Heart left ventricle (tissue), 16 donors: Measurements from ENCODE around the gene C1orf50. TPM values are rescaled to one million over a fixed set of nuclear protein-coding genes. Genes with fewer than 3 reads are reported as not detected.
A peak's percentile ranks its signal among the peaks of the same experiment; 100 is the strongest.

Source experiments
- ATAC-seq, 4 donors: fragments of 200-7000 bp; cut with Tn5 transposase; one replicate each; pipeline ENCODE4 v1.9.1; 2020 to 2022; ENCODE audit warnings: moderate library complexity in 4 of 4, mild to moderate bottlenecking in 3 of 4, moderate number of reproducible peaks in 1 of 4
- DNase-seq, 5 donors: peaks; one replicate each; pipeline ENCODE4 v3.0.0-alpha.2; 2020
- H3K27ac ChIP-seq, 12 donors: fragments of 200-600 bp; sonication (generic) in 4 of 12; one replicate each; pipeline versions ENCODE4 v1.5.0 to v1.8.0; 2016 to 2022; ENCODE audit warnings: mild to moderate bottlenecking in 2 of 12
- H3K27me3 ChIP-seq, 9 donors: fragments of 200-600 bp; sonication (generic) in 2 of 9; one replicate each; pipeline versions ENCODE4 v1.5.1 to v1.8.0; 2016 to 2022; ENCODE audit warnings: mild to moderate bottlenecking in 3 of 9
- H3K36me3 ChIP-seq, 9 donors: fragments of 200-600 bp; sonication (generic) in 2 of 9; one replicate each; pipeline versions ENCODE4 v1.5.0 to v1.8.0; 2018 to 2022; ENCODE audit warnings: mild to moderate bottlenecking in 2 of 9
- H3K4me1 ChIP-seq, 12 donors: fragments of 200-600 bp; sonication (generic) in 4 of 12; one replicate each; pipeline versions ENCODE4 v1.5.0 to v1.8.0; 2016 to 2022; ENCODE audit warnings: mild to moderate bottlenecking in 3 of 12
- H3K4me3 ChIP-seq, 12 donors: fragments of 200-600 bp; sonication (generic) in 4 of 12; one replicate each; pipeline versions ENCODE4 v1.5.0 to v1.8.0; 2017 to 2022; ENCODE audit warnings: mild to moderate bottlenecking in 9 of 12, moderate library complexity in 4 of 12
- H3K9me3 ChIP-seq, 12 donors: fragments of 200-600 bp; sonication (generic) in 4 of 12; one replicate each; pipeline versions ENCODE4 v1.5.0 to v1.8.0; 2016 to 2022; ENCODE audit warnings: mild to moderate bottlenecking in 1 of 12
- POLR2A ChIP-seq, 2 donors: fragments of 450-650 bp; IDR thresholded peaks; one replicate each; pipeline ENCODE4 v1.6.1; 2017; ENCODE audit warnings: antibody characterized with exemption in 2 of 2, mild to moderate bottlenecking in 2 of 2, moderate library complexity in 2 of 2
- WGBS, 4 donors: extraction: QIAGEN DNeasy Blood & Tissue Kit in 2 of 4; methylation state at CpG; one replicate each; pipeline versions ENCODE4 v1.1.5 to v1.1.7; 2013 to 2018; 5-methylcytosine and 5-hydroxymethylcytosine counted together
- intact Hi-C, 10 donors: fragments of 100-400 bp; cut with DNase I; formaldehyde crosslinking; loops; one replicate each; pipeline versions ENCODE4 v1.11.1 to v1.14.2; 2022
- polyA plus RNA-seq, 2 donors: library from polyadenylated mRNA; stranded (reverse); fragments of 200-250 nt; gene quantifications; one replicate each; pipeline ENCODE4 v1.2.3, GENCODE V29; 2013
- total RNA-seq, 9 donors: library from RNA; depleted of rRNA in 2 of 9; stranded (reverse); fragments of >200 nt in 2 of 9; fragmentation: NEBNext Ultra II Directional in 3 of 9; extraction: Animal tissue kit (Norgen Biotek cat#: 25700) in 3 of 9; gene quantifications; one replicate each; pipeline versions ENCODE4 v1.1.0 to v1.2.4, GENCODE V29; 2016 to 2023
- TF ChIP-seq, protein P1 (sequence below), 12 donors: fragments of 200-600 bp; sonication (generic) in 4 of 12; IDR thresholded peaks; one replicate each; pipeline versions ENCODE4 v1.5.0 to v1.8.0; 2018 to 2022; ENCODE audit warnings: antibody characterized with exemption in 12 of 12, mild to moderate bottlenecking in 5 of 12
- donor health status: ischemic (EF 13 %, LVEDD 7.1; RV severe dilation, severe dysfunction).
- donor health status: healthy with polysubstance abuse.
- donor health status: DM: no; HTN: yes; CAD: no.
- donor health status: DM: no; HTN: no; CAD: no.
- donor health status: ischemic (EF 25% LVEDD 6.9; RV normal size, moderate dysfunction).
- donor health status: ischemic (EF 25% LVEDD 5.7; RV mildly dilated, moderate dysfunction).
- donor health status: healthy.
- donor health status: DM: yes; HTN: yes; CAD: no.
- donor health status: ischemic (EF 35%, LVEDD 5.7; RV mildly dilated, moderate dysfunction).
- donor health status: nonischemic (EF 11% LVEDD 7.7; RV severe dilation, severe dysfunction).
- donor health status: DM: yes; HTN: yes; CAD: no.
- donor health status: PGD.
- donor health status: ischemic (EF 29% LVEDD 5.4; RV normal size, mild dysfunction).
- donor health status: nonischemic (EF 23%, LVEDD 6.1; RV moderate dilation, normal function).

The C1orf50 gene
- total and polyA plus RNA-seq, 11 donors, result 3.0 to 9.2 (median 5.6) TPM

DNA sequence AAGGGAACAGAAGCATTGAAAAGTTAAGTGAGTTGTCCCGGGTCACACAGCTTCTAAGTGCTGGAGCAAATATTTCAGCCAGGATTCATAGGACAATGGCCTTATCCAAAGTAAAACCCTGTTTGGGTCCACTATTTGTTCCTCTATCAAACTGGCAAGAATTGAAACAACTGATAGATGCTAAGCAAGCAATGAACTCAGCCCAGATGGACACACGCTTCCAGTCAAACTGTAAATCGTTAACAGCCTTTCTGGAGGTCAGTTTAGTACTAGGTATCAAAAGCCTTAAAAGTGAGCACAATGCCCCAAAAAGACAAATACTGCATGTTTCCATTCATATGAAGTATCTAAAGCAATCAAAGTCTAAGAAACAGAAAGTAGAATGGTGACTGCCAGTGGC is 50.9 kb downstream of the C1orf50 start:
- 94 to 100% (median 96%) methylated on average over 3 of the region's 3 CpGs for WGBS, 4 donors
- Histone ChIP-seq H3K27ac (peak overlapping the region in 2 of 12 donors; percentile 98 to 99), H3K36me3 (peaks cover 0 to 13% (median 0%) of the 10 kb centered on the region in 9 donors), H3K4me3 (peak overlapping the region in 8 of 12 donors; percentile 70 to 92 (median 82)), H3K4me1 (peaks cover 0 to 36% (median 17%) of the 10 kb centered on the region in 12 donors), H3K9me3 (no peaks in the 10 kb centered on the region), H3K27me3 (no peaks in the 10 kb centered on the region)
- ATAC-seq, result no peak
- intact Hi-C loops, result loop anchor here in 3 of 10 donors (1.0 to 5.0 kb wide), 4 partner anchors 28 to 51 kb away; partner anchors contain the start of genes C1orf50 (in 2 of the 3), P3H1 (in 2 of the 3) and ZNF691 (in 2 of the 3)
- TF ChIP-seq, protein P1, sequence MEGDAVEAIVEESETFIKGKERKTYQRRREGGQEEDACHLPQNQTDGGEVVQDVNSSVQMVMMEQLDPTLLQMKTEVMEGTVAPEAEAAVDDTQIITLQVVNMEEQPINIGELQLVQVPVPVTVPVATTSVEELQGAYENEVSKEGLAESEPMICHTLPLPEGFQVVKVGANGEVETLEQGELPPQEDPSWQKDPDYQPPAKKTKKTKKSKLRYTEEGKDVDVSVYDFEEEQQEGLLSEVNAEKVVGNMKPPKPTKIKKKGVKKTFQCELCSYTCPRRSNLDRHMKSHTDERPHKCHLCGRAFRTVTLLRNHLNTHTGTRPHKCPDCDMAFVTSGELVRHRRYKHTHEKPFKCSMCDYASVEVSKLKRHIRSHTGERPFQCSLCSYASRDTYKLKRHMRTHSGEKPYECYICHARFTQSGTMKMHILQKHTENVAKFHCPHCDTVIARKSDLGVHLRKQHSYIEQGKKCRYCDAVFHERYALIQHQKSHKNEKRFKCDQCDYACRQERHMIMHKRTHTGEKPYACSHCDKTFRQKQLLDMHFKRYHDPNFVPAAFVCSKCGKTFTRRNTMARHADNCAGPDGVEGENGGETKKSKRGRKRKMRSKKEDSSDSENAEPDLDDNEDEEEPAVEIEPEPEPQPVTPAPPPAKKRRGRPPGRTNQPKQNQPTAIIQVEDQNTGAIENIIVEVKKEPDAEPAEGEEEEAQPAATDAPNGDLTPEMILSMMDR (IDR thresholded peaks at IDR 0.05), result no peak
- no peak for TF ChIP-seq POLR2A (IDR thresholded peaks at IDR 0.05)
- DNase-seq, result no peak

DNA sequence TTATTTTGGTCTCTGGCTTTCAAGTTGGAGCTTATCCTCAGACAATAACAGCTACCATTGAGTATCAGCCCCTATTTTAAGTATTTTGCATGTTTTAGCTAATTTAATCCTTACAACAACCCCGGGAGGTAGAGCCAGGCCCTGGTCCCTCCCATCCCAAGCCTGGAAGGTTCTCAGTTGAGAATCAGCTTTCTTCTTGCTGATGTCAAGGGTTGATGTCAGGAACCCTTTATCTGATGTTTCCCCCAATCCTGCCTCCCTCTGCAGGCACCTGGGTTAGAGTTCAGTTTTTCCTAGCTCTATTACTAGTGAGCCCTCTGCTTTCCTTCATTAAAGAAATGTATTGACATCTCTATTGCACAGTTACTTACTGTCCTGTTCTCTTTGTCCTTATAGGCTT is 53.8 kb downstream of the C1orf50 start:
- no peaks in the 10 kb centered on the region for H3K36me3 ChIP-seq
- peaks cover 0 to 33% (median 15%) of the 10 kb centered on the region in 12 donors for H3K4me1 ChIP-seq
- ATAC-seq (no peak), DNase-seq (no peak)
- TF ChIP-seq, protein P1 (IDR thresholded peaks at IDR 0.05), result no peak
- TF ChIP-seq POLR2A (IDR thresholded peaks at IDR 0.05), result no peak
- H3K9me3 ChIP-seq, result no peaks in the 10 kb centered on the region
- intact Hi-C loops, result loop anchor here in 1 of 10 donors (5.0 kb wide), 1 partner anchor 54 kb away; the partner anchor contains the start of genes C1orf50 and P3H1
- no peak overlapping the region for H3K27ac ChIP-seq
- WGBS, 4 donors, result 67 to 73% (median 69%) methylated on average over 1 of the region's 1 CpG
- no peak overlapping the region for H3K4me3 ChIP-seq
- H3K27me3 ChIP-seq, result no peaks in the 10 kb centered on the region

DNA sequence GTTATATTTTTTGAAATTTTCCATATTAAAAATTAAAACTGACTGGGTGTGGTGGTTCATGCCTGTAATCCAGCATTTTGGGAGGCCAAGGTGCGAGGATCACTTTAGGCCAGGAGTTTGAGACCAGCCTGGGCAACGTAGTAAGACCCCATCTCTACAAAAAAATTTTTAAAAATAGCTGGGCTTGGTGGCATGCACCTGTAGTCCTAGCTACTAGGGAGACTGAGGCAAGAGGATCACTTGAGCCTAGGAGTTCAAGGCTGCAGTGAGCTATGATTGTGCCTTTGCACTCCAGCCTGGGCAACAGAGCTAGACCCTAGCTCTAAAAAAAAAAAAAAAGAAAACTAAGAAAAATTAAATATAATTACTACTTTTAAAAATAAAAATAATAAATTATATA is 54.6 kb downstream of the C1orf50 start:
- Histone ChIP-seq H3K27ac (no peak overlapping the region), H3K36me3 (no peaks in the 10 kb centered on the region), H3K9me3 (no peaks in the 10 kb centered on the region), H3K4me1 (peaks cover 0 to 24% (median 7%) of the 10 kb centered on the region in 12 donors), H3K4me3 (no peak overlapping the region), H3K27me3 (no peaks in the 10 kb centered on the region)
- no peak for ATAC-seq
- 88 to 97% (median 96%) methylated on average over 2 of the region's 2 CpGs for WGBS, 4 donors
- no peak for TF ChIP-seq POLR2A (IDR thresholded peaks at IDR 0.05)
- TF ChIP-seq, protein P1 (IDR thresholded peaks at IDR 0.05), result no peak
- intact Hi-C loops, result loop anchor here in 1 of 10 donors (5.0 kb wide), 1 partner anchor 54 kb away; the partner anchor contains the start of genes C1orf50 and P3H1
- no peak for DNase-seq

DNA sequence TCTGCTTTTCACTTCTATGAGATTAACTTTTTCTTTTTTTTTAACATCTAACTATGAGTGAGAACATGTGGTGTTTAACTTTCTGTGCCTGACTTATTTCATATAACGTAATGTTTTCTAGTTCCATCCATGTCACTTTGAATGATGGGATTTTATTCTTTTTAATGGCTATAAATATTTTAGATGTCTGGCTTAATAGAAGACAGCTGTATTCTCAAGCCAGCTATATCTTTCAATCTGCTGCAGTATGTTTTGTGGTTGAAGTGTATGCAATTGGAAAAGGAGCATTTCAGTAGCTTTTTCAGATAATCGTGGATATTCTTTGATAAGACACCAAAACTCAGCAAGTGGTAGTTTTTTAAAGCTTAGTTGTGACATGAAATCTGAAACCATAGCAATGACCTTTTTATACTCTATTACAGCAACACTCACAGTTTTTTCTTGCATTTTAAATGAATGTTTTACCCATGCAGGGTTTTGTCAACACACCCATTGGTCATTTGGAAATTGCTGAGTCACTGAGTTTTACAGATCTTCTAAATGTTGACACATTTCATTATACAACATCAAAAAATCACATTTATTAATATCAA is 55.8 kb downstream of the C1orf50 start:
- Histone ChIP-seq H3K4me3 (no peak overlapping the region), H3K9me3 (no peaks in the 10 kb centered on the region), H3K4me1 (peaks cover 0 to 19% (median 3%) of the 10 kb centered on the region in 12 donors), H3K27me3 (no peaks in the 10 kb centered on the region), H3K36me3 (peaks cover 0 to 5% (median 0%) of the 10 kb centered on the region in 9 donors), H3K27ac (no peak overlapping the region)
- intact Hi-C loops, result loop anchor here in 1 of 10 donors (5.0 kb wide), 1 partner anchor 56 kb away; the partner anchor contains the start of genes C1orf50 and P3H1
- 73 to 78% (median 74%) methylated on average over 2 of the region's 2 CpGs for WGBS, 4 donors
- DNase-seq (no peak), ATAC-seq (no peak)
- no peak for TF ChIP-seq POLR2A (IDR thresholded peaks at IDR 0.05)
- TF ChIP-seq, protein P1 (IDR thresholded peaks at IDR 0.05), result no peak
